ENCODE measurements around the gene CD22.

Gene CD22

GRCh38 chr19:35296644-35297514, 32.1 kb upstream of the CD22 start:
- no peak for DNase-seq

- DNase-seq: no peak
Measured at GRCh38 chr19:35297515-35297848, 31.5 kb upstream of the CD22 start.

GRCh38 chr19:35297922-35298321, 31.1 kb upstream of the CD22 start:
- no peak for DNase-seq

- DNase-seq: no peak
Measured at GRCh38 chr19:35298561-35298972, 30.4 kb upstream of the CD22 start.

- no peak for DNase-seq
Measured at GRCh38 chr19:35299523-35300338, 29.3 kb upstream of the CD22 start.

- no peak for DNase-seq
Measured at GRCh38 chr19:35300339-35300649, 28.7 kb upstream of the CD22 start.

- DNase-seq: no peak
Measured at GRCh38 chr19:35301961-35302360, 27.0 kb upstream of the CD22 start.

- no peak for DNase-seq
Measured at GRCh38 chr19:35302446-35302845, 26.5 kb upstream of the CD22 start.

GRCh38 chr19:35303357-35303915, 25.6 kb upstream of the CD22 start:
- DNase-seq: no peak

- no peak for DNase-seq
Measured at GRCh38 chr19:35304036-35304435, 25.0 kb upstream of the CD22 start.

GRCh38 chr19:35305181-35305580, 23.8 kb upstream of the CD22 start:
- no peak for DNase-seq

GRCh38 chr19:35306473-35307246, 22.3 kb upstream of the CD22 start:
- no peak for DNase-seq

- DNase-seq: no peak
Measured at GRCh38 chr19:35307931-35308330, 21.1 kb upstream of the CD22 start.

- DNase-seq: no peak
Measured at GRCh38 chr19:35308910-35309309, 20.1 kb upstream of the CD22 start.

- no peak for DNase-seq
Measured at GRCh38 chr19:35309481-35310279, 19.3 kb upstream of the CD22 start.

- no peak for DNase-seq
Measured at GRCh38 chr19:35310331-35310730, 18.7 kb upstream of the CD22 start.

- no peak for DNase-seq
Measured at GRCh38 chr19:35310811-35311465, 18.0 kb upstream of the CD22 start.

GRCh38 chr19:35311901-35312665, 16.9 kb upstream of the CD22 start:
- no peak for DNase-seq

GRCh38 chr19:35313587-35313986, 15.4 kb upstream of the CD22 start:
- no peak for DNase-seq

GRCh38 chr19:35314031-35314430, 15.0 kb upstream of the CD22 start:
- DNase-seq: no peak

- no peak for DNase-seq
Measured at GRCh38 chr19:35314858-35315470, 14.0 kb upstream of the CD22 start.

Data from activated CD4-positive, alpha-beta T cell treated with anti-CD3 and anti-CD28 coated beads for 4 hours (primary cell).